K562 (cell line): ENCODE data around the gene NEURL1. TPM values are rescaled to one million over a fixed set of nuclear protein-coding genes. Genes with fewer than 3 reads are reported as not detected.

Experiments
- ARHGAP35 ChIP-seq: fragments of 450-650 bp; IDR thresholded peaks from 2 replicates; pipeline ENCODE4 v1.6.1; 2018; ENCODE audit not compliant: partially characterized antibody
- BACH1 ChIP-seq: fragments of 200-800 bp; sonication (Bioruptor generic); IDR thresholded peaks from 2 replicates; pipeline ENCODE4 v1.6.1; 2016; ENCODE audit warnings: missing genetic modification characterization, missing compliant biosample characterization
- BHLHE40 ChIP-seq: IDR thresholded peaks from 2 replicates; pipeline ENCODE4 v1.6.1; 2011; ENCODE audit warnings: low read length, improper control_type of control experiment
- C11orf30 ChIP-seq: fragments of 450-650 bp; IDR thresholded peaks from 2 replicates; pipeline ENCODE4 v1.6.1; 2016; ENCODE audit warnings: low read depth, mild to moderate bottlenecking
- CBFB ChIP-seq: sonication (generic); formaldehyde crosslinking; IDR thresholded peaks from 2 replicates; pipeline ENCODE4 v1.4.0; 2020; ENCODE audit warnings: mild to moderate bottlenecking, missing genetic modification reagents
- CBX8 ChIP-seq: fragments of 200-600 bp; sonication (generic); IDR thresholded peaks from 2 replicates; pipeline ENCODE4 v1.6.1; 2012; ENCODE audit warnings: borderline replicate concordance, mixed run types, low read depth, mild to moderate bottlenecking, moderate library complexity, mixed read lengths, low read length, control low read depth, inconsistent platforms; ENCODE audit not compliant: poor library complexity, severe bottlenecking; ENCODE audit errors: extremely low read depth
- CREB1 ChIP-seq, 2 experiments: sonication (generic) in 1 of 2; formaldehyde crosslinking in 1 of 2; IDR thresholded peaks; 2 replicates each; pipeline versions ENCODE4 v1.6.1 to v1.8.0; 2012 to 2022; ENCODE audit warnings: inconsistent platforms in 1 of 2, mild to moderate bottlenecking in 1 of 2, missing genetic modification reagents in 1 of 2, moderate library complexity in 1 of 2
- EP300 ChIP-seq: IDR thresholded peaks from 2 replicates; pipeline ENCODE4 v1.6.1; 2012; ENCODE audit warnings: low read length, improper control_type of control experiment
- MYBL2 ChIP-seq, 2 experiments: fragments of 450-650 bp in 1 of 2; sonication (generic) in 1 of 2; formaldehyde crosslinking in 1 of 2; IDR thresholded peaks; 2 replicates each; pipeline versions ENCODE4 v1.6.1 to v1.8.1; 2017 to 2022; ENCODE audit warnings: borderline replicate concordance in 1 of 2, inconsistent platforms in 1 of 2, low read depth in 1 of 2, mild to moderate bottlenecking in 1 of 2, missing genetic modification reagents in 1 of 2, moderate library complexity in 1 of 2
- MYC ChIP-seq, 2 experiments: fragments of 250-450 bp in 1 of 2; sonication (Bioruptor Pico) in 1 of 2; IDR thresholded peaks; 2 replicates each; pipeline versions ENCODE4 v1.5.1 to v1.6.1; 2012 to 2021; ENCODE audit warnings: low read depth in 2 of 2, borderline replicate concordance in 1 of 2, improper control_type of control experiment in 1 of 2, low read length in 1 of 2, mild to moderate bottlenecking in 1 of 2, moderate library complexity in 1 of 2
- RUNX1 ChIP-seq: sonication (generic); IDR thresholded peaks from 2 replicates; pipeline ENCODE4 v1.6.1; 2016; ENCODE audit warnings: antibody characterized with exemption, low read depth
- SMARCC2 ChIP-seq: fragments of 450-650 bp; IDR thresholded peaks from 2 replicates; pipeline ENCODE4 v1.6.1; 2017; ENCODE audit warnings: antibody characterized with exemption, moderate library complexity, mild to moderate bottlenecking, low read depth
- SRSF3 ChIP-seq: fragments of 200-400 bp; formaldehyde crosslinking; IDR thresholded peaks from 2 replicates; pipeline ENCODE4 v1.6.1; 2016; ENCODE audit warnings: mild to moderate bottlenecking, low read length, moderate library complexity; ENCODE audit not compliant: insufficient read depth
- TBL1XR1 ChIP-seq, 2 experiments: IDR thresholded peaks; 2 replicates each; pipeline ENCODE4 v1.6.1; 2012; ENCODE audit warnings: improper control_type of control experiment in 2 of 2, low read length in 2 of 2, mild to moderate bottlenecking in 1 of 2
- ZKSCAN3 ChIP-seq: fragments of 250-450 bp; sonication (Bioruptor Pico); IDR thresholded peaks from 2 replicates; pipeline ENCODE4 v1.4.0; 2020
- ZNF253 ChIP-seq: fragments of 250-450 bp; sonication (Bioruptor Pico); conservative IDR thresholded peaks from 2 replicates; pipeline ENCODE4 v1.6.1; 2021; ENCODE audit warnings: mild to moderate bottlenecking
- ZNF57 ChIP-seq: fragments of 450-650 bp; formaldehyde crosslinking; IDR thresholded peaks from 2 replicates; pipeline ENCODE4 v1.4.0; 2020; ENCODE audit warnings: mild to moderate bottlenecking, moderate library complexity
- ZNF644 ChIP-seq: fragments of 200-800 bp; sonication (Bioruptor generic); IDR thresholded peaks from 2 replicates; pipeline ENCODE4 v1.6.1; 2016; ENCODE audit warnings: low read depth, missing genetic modification characterization, missing compliant biosample characterization
- ZNF830 ChIP-seq: fragments of 250-450 bp; sonication (Bioruptor Pico); IDR thresholded peaks from 2 replicates; pipeline ENCODE4 v1.5.0; 2021; ENCODE audit warnings: mild to moderate bottlenecking
- polyA plus RNA-seq, 8 experiments: library from polyadenylated mRNA; depleted of rRNA in 4 of 8; stranded (reverse) in 5 of 8; unstranded in 3 of 8; fragments of >200 nt; fragmentation: Nextera tagmentation in 2 of 8; fragmentation: Illumina TruSeq in 1 of 8; extraction: Ambion mirVana in 2 of 8; extraction: Trizol in 1 of 8; gene quantifications; 2 replicates each; pipeline versions ENCODE4 v1.2.1 to v1.2.3, GENCODE V29; 2011 to 2014; ENCODE audit warnings: inconsistent platforms in 1 of 8, missing spikeins in 1 of 8
- total RNA-seq, 7 experiments: library from RNA; depleted of rRNA in 6 of 7; stranded (reverse); fragments of >200 nt in 6 of 7; fragmentation: Illumina TruSeq in 2 of 7; extraction: Trizol in 2 of 7; gene quantifications; 2 replicates each; pipeline versions ENCODE4 v1.2.1 to v1.2.3, GENCODE V29; 2011 to 2021; ENCODE audit warnings: low replicate concordance in 1 of 7
- TF ChIP-seq, protein P1 (sequence below): fragments of 450-650 bp; formaldehyde crosslinking; IDR thresholded peaks from 2 replicates; pipeline ENCODE4 v1.4.0; 2020; ENCODE audit warnings: mild to moderate bottlenecking, mixed read lengths
- TF ChIP-seq, protein P2 (sequence below): sonication (generic); formaldehyde crosslinking; IDR thresholded peaks from 2 replicates; pipeline ENCODE4 v1.8.0; 2023; ENCODE audit warnings: mild to moderate bottlenecking, missing genetic modification reagents

NEURL1 gene
- total and polyA plus RNA-seq, 9 of the 15 experiments (the other 6 are each of a cell fraction or from before 2014, with no cell fraction given), result 0.01 to 0.45 (median 0.16) TPM; not detected in 5

DNA sequence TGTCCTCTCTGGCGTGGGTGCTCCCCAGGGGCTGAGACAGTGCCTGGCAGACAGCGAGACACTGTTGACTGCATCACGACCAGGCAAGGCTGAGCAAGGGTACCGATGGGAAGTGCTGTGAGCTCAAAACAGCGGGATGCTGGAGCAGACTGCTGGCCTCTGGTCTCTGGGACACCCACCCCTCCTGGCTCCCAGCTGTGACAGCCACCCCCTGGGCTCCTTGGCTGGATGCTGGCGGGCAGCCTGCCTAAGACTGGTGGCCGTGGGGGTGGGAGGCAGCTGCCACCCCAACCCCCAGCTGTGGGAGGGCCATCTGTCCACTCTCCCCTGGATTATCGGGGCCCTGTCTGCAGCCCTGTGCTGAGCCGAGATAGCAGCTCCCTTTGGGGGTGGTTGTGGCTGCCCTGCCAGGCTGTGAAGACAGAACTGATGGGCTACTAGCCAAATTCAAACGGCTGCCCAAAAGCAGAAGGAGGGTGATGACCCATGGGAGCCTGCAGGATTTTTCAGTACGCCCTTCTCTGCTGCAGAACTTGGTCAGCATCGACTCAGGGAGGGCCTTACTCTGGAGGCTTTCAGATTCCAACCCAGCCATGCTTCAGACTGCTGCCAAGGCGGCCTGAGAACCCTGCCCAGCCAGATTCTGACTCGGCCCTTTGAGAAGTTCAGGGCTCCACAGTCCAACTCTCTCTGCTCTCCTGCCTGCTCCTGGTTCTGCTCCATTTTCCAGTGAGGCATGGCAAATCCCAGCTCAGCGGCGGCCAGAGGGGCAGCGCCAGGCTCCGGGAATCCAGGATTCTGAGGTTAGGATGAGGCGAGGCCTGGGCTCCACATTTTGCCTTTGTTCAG lies 125.3 kb downstream of the NEURL1 start (continued):
- TF ChIP-seq ZNF57 (CRISPR knock-in tag) (0 out of 2 replicates have a peak, but pooled peaks have one; percentile 65), EP300 (peak; percentile 94), ZNF644 (tag) (peak; percentile 87), MYBL2 (IDR thresholded peaks at IDR 0.05; ENCODE audit: low read depth) (no peak), MYBL2 (CRISPR knock-in tag; IDR thresholded peaks at IDR 0.05; ENCODE audit: borderline replicate concordance) (no peak), SMARCC2 (peak; percentile 77; the same call in 1 of the 2 replicates), BHLHE40 (peak; percentile 53; the same call in 1 of the 2 replicates), ARHGAP35 (no peak), MYC (IDR thresholded peaks at IDR 0.05; ENCODE audit: low read depth, low read length) (no peak), MYC (CRISPR knock-in tag; IDR thresholded peaks at IDR 0.05; ENCODE audit: borderline replicate concordance, low read depth) (0 out of 2 replicates have a peak, but pooled peaks have one; percentile 24), CREB1 (IDR thresholded peaks at IDR 0.05) (peak; percentile 66; the same call in 1 of the 2 replicates), CREB1 (CRISPR knock-in tag; IDR thresholded peaks at IDR 0.05) (no peak), ZNF830 (CRISPR knock-in tag) (no peak), ZNF253 (CRISPR knock-in tag) (no peak), C11orf30 (no peak), ZKSCAN3 (no peak), CBX8 (no peak), RUNX1 (peak; percentile 93), TBL1XR1 (IDR thresholded peaks at IDR 0.05; ENCODE audit: low read length in 2 of 2) (peak; percentile 79 to 87; a peak in 3 of 4 replicates), CBFB (CRISPR knock-in tag) (no peak), SRSF3 (no peak), BACH1 (tag) (peak; percentile 65; the same call in 1 of the 2 replicates)
- TF ChIP-seq, protein P1, sequence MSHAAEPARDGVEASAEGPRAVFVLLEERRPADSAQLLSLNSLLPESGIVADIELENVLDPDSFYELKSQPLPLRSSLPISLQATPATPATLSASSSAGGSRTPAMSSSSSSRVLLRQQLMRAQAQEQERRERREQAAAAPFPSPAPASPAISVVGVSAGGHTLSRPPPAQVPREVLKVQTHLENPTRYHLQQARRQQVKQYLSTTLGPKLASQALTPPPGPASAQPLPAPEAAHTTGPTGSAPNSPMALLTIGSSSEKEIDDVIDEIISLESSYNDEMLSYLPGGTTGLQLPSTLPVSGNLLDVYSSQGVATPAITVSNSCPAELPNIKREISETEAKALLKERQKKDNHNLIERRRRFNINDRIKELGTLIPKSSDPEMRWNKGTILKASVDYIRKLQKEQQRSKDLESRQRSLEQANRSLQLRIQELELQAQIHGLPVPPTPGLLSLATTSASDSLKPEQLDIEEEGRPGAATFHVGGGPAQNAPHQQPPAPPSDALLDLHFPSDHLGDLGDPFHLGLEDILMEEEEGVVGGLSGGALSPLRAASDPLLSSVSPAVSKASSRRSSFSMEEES, result no peak
- TF ChIP-seq, protein P2, sequence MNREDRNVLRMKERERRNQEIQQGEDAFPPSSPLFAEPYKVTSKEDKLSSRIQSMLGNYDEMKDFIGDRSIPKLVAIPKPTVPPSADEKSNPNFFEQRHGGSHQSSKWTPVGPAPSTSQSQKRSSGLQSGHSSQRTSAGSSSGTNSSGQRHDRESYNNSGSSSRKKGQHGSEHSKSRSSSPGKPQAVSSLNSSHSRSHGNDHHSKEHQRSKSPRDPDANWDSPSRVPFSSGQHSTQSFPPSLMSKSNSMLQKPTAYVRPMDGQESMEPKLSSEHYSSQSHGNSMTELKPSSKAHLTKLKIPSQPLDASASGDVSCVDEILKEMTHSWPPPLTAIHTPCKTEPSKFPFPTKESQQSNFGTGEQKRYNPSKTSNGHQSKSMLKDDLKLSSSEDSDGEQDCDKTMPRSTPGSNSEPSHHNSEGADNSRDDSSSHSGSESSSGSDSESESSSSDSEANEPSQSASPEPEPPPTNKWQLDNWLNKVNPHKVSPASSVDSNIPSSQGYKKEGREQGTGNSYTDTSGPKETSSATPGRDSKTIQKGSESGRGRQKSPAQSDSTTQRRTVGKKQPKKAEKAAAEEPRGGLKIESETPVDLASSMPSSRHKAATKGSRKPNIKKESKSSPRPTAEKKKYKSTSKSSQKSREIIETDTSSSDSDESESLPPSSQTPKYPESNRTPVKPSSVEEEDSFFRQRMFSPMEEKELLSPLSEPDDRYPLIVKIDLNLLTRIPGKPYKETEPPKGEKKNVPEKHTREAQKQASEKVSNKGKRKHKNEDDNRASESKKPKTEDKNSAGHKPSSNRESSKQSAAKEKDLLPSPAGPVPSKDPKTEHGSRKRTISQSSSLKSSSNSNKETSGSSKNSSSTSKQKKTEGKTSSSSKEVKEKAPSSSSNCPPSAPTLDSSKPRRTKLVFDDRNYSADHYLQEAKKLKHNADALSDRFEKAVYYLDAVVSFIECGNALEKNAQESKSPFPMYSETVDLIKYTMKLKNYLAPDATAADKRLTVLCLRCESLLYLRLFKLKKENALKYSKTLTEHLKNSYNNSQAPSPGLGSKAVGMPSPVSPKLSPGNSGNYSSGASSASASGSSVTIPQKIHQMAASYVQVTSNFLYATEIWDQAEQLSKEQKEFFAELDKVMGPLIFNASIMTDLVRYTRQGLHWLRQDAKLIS (CRISPR knock-in tag), result no peak
